H1 (cell line): Measurements from ENCODE around the gene PIK3C2G. TPM values are rescaled to one million over a fixed set of nuclear protein-coding genes. Genes with fewer than 3 reads are reported as not detected.

Source experiments
- CTCF ChIA-PET: fragments of 300-600 bp; sonication (Branson Sonifier 250); formaldehyde crosslinking; loops from one replicate; lab custom pipeline; 2021; ENCODE audit not compliant: partially characterized antibody; lab: Charles Lee
- POLR2A ChIA-PET: fragments of 300-600 bp; sonication (Branson Sonifier 250); formaldehyde crosslinking; loops from one replicate; lab custom pipeline; 2021; ENCODE audit warnings: inconsistent platforms; ENCODE audit not compliant: partially characterized antibody; lab: Charles Lee
- DNase-seq, 2 experiments: peaks; one replicate each; pipeline versions ENCODE4 v3.0.0 to v3.0.0-alpha.2; 2010 to 2022; ENCODE audit warnings: low spot score in 2 of 2, low read depth in 1 of 2, mixed read lengths in 1 of 2
- FAIRE-seq: peaks from 2 replicates; lab custom pipeline; 2011; peaks lifted over from hg19 to GRCh38; lab: Jason Lieb, UNC
- H2AFZ ChIP-seq: 2 replicates; pipeline ENCODE4 v1.8.1; 2012; ENCODE audit warnings: low read length, inconsistent platforms
- H2AK5ac ChIP-seq: 2 replicates; pipeline ENCODE4 v1.6.1; 2013; ENCODE audit warnings: low read depth, low read length
- H2BK120ac ChIP-seq: replicated peaks from 2 replicates; pipeline ENCODE3; 2013; ENCODE audit warnings: low read depth, low read length, inconsistent platforms
- H2BK12ac ChIP-seq: 2 replicates; pipeline ENCODE4 v1.6.1; 2013; ENCODE audit warnings: low read depth, low read length
- H2BK15ac ChIP-seq: 2 replicates; pipeline ENCODE4 v1.6.1; 2013; ENCODE audit warnings: low read length
- H2BK20ac ChIP-seq: 2 replicates; pipeline ENCODE4 v1.6.1; 2013; ENCODE audit warnings: low read length
- H2BK5ac ChIP-seq: 2 replicates; pipeline ENCODE4 v1.6.1; 2013; ENCODE audit warnings: low read depth, low read length
- H3K14ac ChIP-seq: 2 replicates; pipeline ENCODE4 v1.6.1; 2013; ENCODE audit warnings: inconsistent platforms; ENCODE audit not compliant: insufficient read length
- H3K18ac ChIP-seq: 2 replicates; pipeline ENCODE4 v1.6.1; 2013; ENCODE audit warnings: low read length; ENCODE audit errors: extremely low read depth
- H3K23ac ChIP-seq: 2 replicates; pipeline ENCODE4 v1.6.1; 2013; ENCODE audit warnings: inconsistent platforms; ENCODE audit not compliant: insufficient read length
- H3K23me2 ChIP-seq: 2 replicates; pipeline ENCODE4 v1.6.1; 2013; ENCODE audit warnings: low read depth, low read length
- H3K27ac ChIP-seq: 2 replicates; pipeline ENCODE4 v1.6.1; 2011; ENCODE audit warnings: low read depth, low read length, inconsistent platforms
- H3K27me3 ChIP-seq, 4 experiments: replicated peaks in 1 of 4; 1 replicate in 1 of 4; 2 replicates in 3 of 4; pipeline versions ENCODE4 v1.6.1 to v1.8.1; 2011 to 2013; ENCODE audit warnings: low read length in 3 of 4, mild to moderate bottlenecking in 3 of 4, inconsistent platforms in 2 of 4, mixed read lengths in 2 of 4, moderate library complexity in 1 of 4; ENCODE audit not compliant: control insufficient read depth in 3 of 4, insufficient read depth in 3 of 4; ENCODE audit errors: extremely low read depth in 1 of 4
- H3K36me3 ChIP-seq, 4 experiments: 2 replicates each; pipeline versions ENCODE4 v1.6.1 to v1.8.1; 2011 to 2013; ENCODE audit warnings: mild to moderate bottlenecking in 4 of 4, low read length in 3 of 4, moderate library complexity in 2 of 4, control low read depth in 1 of 4, inconsistent platforms in 1 of 4; ENCODE audit not compliant: insufficient read depth in 4 of 4, control insufficient read depth in 2 of 4
- H3K4ac ChIP-seq: replicated peaks from 2 replicates; pipeline ENCODE3; 2013; ENCODE audit warnings: low read length, low read depth, mixed read lengths, inconsistent platforms; ENCODE audit not compliant: insufficient read length
- H3K4me1 ChIP-seq, 4 experiments: replicated peaks in 1 of 4; 1 replicate in 1 of 4; 2 replicates in 3 of 4; pipeline versions ENCODE4 v1.6.1 to v1.8.1; 2011 to 2013; ENCODE audit warnings: low read length in 3 of 4, inconsistent platforms in 2 of 4, mixed read lengths in 1 of 4; ENCODE audit not compliant: insufficient read depth in 4 of 4, control insufficient read depth in 3 of 4
- H3K4me2 ChIP-seq, 2 experiments: 2 replicates each; pipeline versions ENCODE4 v1.6.1 to v1.8.1; 2011 to 2013; ENCODE audit warnings: low read depth in 2 of 2, low read length in 2 of 2, control low read depth in 1 of 2, inconsistent platforms in 1 of 2, mild to moderate bottlenecking in 1 of 2; ENCODE audit not compliant: insufficient read depth in 1 of 2
- H3K4me3 ChIP-seq, 4 experiments: fragments of 200-600, 300-600 bp in 1 of 4; sonication (generic), shearing (Covaris generic), sonication (Bioruptor Twin) in 1 of 4; 2 replicates each; pipeline versions ENCODE4 v1.5.1 to v1.8.1; 2011 to 2016; ENCODE audit warnings: low read length in 4 of 4, low read depth in 3 of 4, control low read depth in 2 of 4, inconsistent platforms in 2 of 4, mild to moderate bottlenecking in 2 of 4, mixed read lengths in 1 of 4, moderate library complexity in 1 of 4; ENCODE audit not compliant: insufficient read depth in 2 of 4; ENCODE audit errors: extremely low read depth in 1 of 4
- H3K56ac ChIP-seq: replicated peaks from 2 replicates; pipeline ENCODE3; 2013; ENCODE audit warnings: low read depth, mild to moderate bottlenecking, mixed read lengths, low read length, inconsistent platforms; ENCODE audit not compliant: insufficient read length
- H3K79me1 ChIP-seq: 2 replicates; pipeline ENCODE4 v1.6.1; 2013; ENCODE audit warnings: low read depth, low read length, control low read depth
- H3K79me2 ChIP-seq, 2 experiments: 2 replicates each; pipeline versions ENCODE4 v1.6.1 to v1.8.1; 2012 to 2013; ENCODE audit warnings: low read length in 2 of 2, mild to moderate bottlenecking in 2 of 2, inconsistent platforms in 1 of 2; ENCODE audit not compliant: insufficient read depth in 2 of 2, control insufficient read depth in 1 of 2
- H3K9ac ChIP-seq, 4 experiments: replicated peaks in 1 of 4; 1 replicate in 1 of 4; 2 replicates in 3 of 4; pipeline versions ENCODE4 v1.6.1 to v1.8.1; 2011 to 2013; ENCODE audit warnings: low read depth in 3 of 4, low read length in 3 of 4, control low read depth in 2 of 4, mild to moderate bottlenecking in 2 of 4, moderate library complexity in 2 of 4, inconsistent platforms in 1 of 4; ENCODE audit errors: extremely low read depth in 1 of 4
- H3K9me3 ChIP-seq, 2 experiments: 2 replicates each; pipeline versions ENCODE4 v1.6.1 to v1.8.1; 2012 to 2013; ENCODE audit warnings: mild to moderate bottlenecking in 2 of 2, moderate library complexity in 2 of 2, control low read depth in 1 of 2, inconsistent platforms in 1 of 2, low read depth in 1 of 2, low read length in 1 of 2, mixed read lengths in 1 of 2; ENCODE audit not compliant: insufficient read depth in 2 of 2
- H4K20me1 ChIP-seq, 2 experiments: replicated peaks in 1 of 2; 2 replicates each; pipeline versions ENCODE3 to v1.8.1; 2011 to 2013; ENCODE audit warnings: inconsistent platforms in 2 of 2, low read length in 2 of 2, mild to moderate bottlenecking in 1 of 2; ENCODE audit not compliant: insufficient read depth in 2 of 2, control insufficient read depth in 1 of 2
- H4K5ac ChIP-seq: 2 replicates; pipeline ENCODE4 v1.6.1; 2013; ENCODE audit warnings: low read length, low read depth, mixed read lengths, inconsistent platforms; ENCODE audit not compliant: insufficient read length
- H4K8ac ChIP-seq: 2 replicates; pipeline ENCODE4 v1.8.0; 2013; ENCODE audit warnings: mild to moderate bottlenecking, moderate library complexity, low read length, inconsistent platforms; ENCODE audit not compliant: insufficient read depth; ENCODE audit errors: extremely low read depth
- H4K91ac ChIP-seq: replicated peaks from 2 replicates; pipeline ENCODE3; 2013; ENCODE audit warnings: low read length, mixed read lengths, inconsistent platforms; ENCODE audit not compliant: insufficient read length
- CHD1 ChIP-seq: IDR thresholded peaks from 2 replicates; pipeline ENCODE4 v1.6.1; 2012; ENCODE audit warnings: low read depth, low read length, improper control_type of control experiment
- RXRA ChIP-seq: IDR thresholded peaks from 2 replicates; pipeline ENCODE4 v1.6.1; 2011; ENCODE audit warnings: low read depth, mild to moderate bottlenecking, low read length, moderate library complexity; ENCODE audit not compliant: insufficient read depth
- SUZ12 ChIP-seq: fragments of 200-600 bp; sonication (generic); IDR thresholded peaks from 2 replicates; pipeline ENCODE4 v1.6.1; 2012; ENCODE audit warnings: mild to moderate bottlenecking, inconsistent platforms, low read length, moderate library complexity, mixed read lengths
- TBP ChIP-seq: IDR thresholded peaks from 2 replicates; pipeline ENCODE4 v1.6.1; 2011; ENCODE audit warnings: low read depth, low read length, improper control_type of control experiment
- WGBS, 2 experiments: shearing (Covaris generic) in 1 of 2; methylation state at CpG; one replicate each; pipeline versions ENCODE4 v1.1.6 to v1.1.7; 2013 to 2015; ENCODE audit warnings: low lambda C conversion rate in 2 of 2, mixed read lengths in 2 of 2, inconsistent platforms in 1 of 2, low coverage in 1 of 2, missing lambda C conversion rate in 1 of 2; ENCODE audit not compliant: insufficient replicate concordance in 2 of 2, insufficient coverage in 1 of 2, insufficient read length in 1 of 2; ENCODE audit errors: extremely low coverage in 1 of 2, missing lambda C conversion rate in 1 of 2; 5-methylcytosine and 5-hydroxymethylcytosine counted together
- polyA plus RNA-seq, 7 experiments: library from polyadenylated mRNA; depleted of rRNA in 3 of 7; stranded (reverse) in 5 of 7; unstranded in 2 of 7; fragments of >200 nt in 5 of 7; fragments of 200-250 nt in 2 of 7; gene quantifications; 1 replicate in 5 of 7; 2 replicates in 1 of 7; 4 replicates in 1 of 7; pipeline versions ENCODE4 v1.2.1 to v1.2.3, GENCODE V29; 2011 to 2013; ENCODE audit warnings: missing spikeins in 2 of 7, mixed read lengths in 2 of 7
- total RNA-seq: library from RNA; stranded (reverse); fragmentation: NEBNext Ultra II Directional; extraction: Animal tissue kit (Norgen Biotek cat#: 25700); gene quantifications from 2 replicates; pipeline ENCODE4 v1.2.1, GENCODE V29; 2021

Gene PIK3C2G
- total and polyA plus RNA-seq, 2 of the 8 experiments (the other 6 are each of a cell fraction or from before 2014, with no cell fraction given), result not detected

DNA sequence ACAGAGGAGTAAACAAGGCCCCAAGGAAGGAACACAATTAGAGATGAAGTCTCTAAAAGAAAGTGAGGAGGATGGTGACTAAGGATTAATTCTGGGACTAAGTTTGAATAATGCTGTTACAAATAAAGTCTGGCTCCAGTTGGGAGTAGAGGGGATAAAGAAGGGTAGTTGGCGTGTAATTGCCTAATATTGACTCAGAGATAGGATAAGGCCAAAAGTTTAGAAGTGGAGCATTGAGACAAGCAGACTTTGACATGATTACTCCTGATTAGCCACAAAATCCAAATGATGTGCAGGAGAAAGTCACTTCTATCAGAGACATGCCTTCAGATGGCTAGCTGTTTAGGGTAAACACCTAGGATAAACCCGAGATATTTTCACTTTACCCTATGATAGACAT, 368.1 kb downstream of the PIK3C2G start:
- Histone ChIP-seq H3K9ac (no peak overlapping the region), H3K79me2 (no peaks in the 10 kb centered on the region), H4K91ac (no peak overlapping the region), H3K4me1 (no peaks in the 10 kb centered on the region), H3K23ac (no peak overlapping the region), H2BK15ac (no peak overlapping the region), H3K27ac (no peak overlapping the region), H4K20me1 (no peaks in the 10 kb centered on the region), H3K23me2 (no peaks in the 10 kb centered on the region), H2BK20ac (no peak overlapping the region), H3K18ac (no peak overlapping the region), H3K27me3 (no peaks in the 10 kb centered on the region), H4K5ac (no peak overlapping the region), H4K8ac (no peak overlapping the region), H3K4me3 (no peak overlapping the region), H3K9me3 (no peaks in the 10 kb centered on the region)
- POLR2A ChIA-PET, result interaction anchor here (0.7 kb wide), 1 partner anchor 9 kb away, joined by 3 read pairs; no protein-coding TSS in a partner anchor
- DNase-seq, result no peak
- TF ChIP-seq SUZ12 (no peak), RXRA (no peak), CHD1 (no peak), TBP (no peak)
- TF ChIP-seq, all 59 proteins: peak for 0
- Histone ChIP-seq H3K56ac (no peak overlapping the region), H2AK5ac (no peak overlapping the region), H2BK5ac (no peak overlapping the region), H3K4me2 (no peak overlapping the region), H3K79me1 (no peaks in the 10 kb centered on the region), H2BK12ac (no peak overlapping the region), H3K4ac (no peak overlapping the region), H3K14ac (no peak overlapping the region), H2AFZ (no peak overlapping the region), H2BK120ac (no peak overlapping the region), H3K36me3 (no peaks in the 10 kb centered on the region)
- FAIRE-seq, result no peak
- WGBS, 2 experiments, result 92% methylated on average over 2 of the region's 2 CpGs; no CpG with 5 or more reads in 1 of the 2 experiments
- CTCF ChIA-PET, result interaction anchor here (1.2 to 1.6 kb wide), 2 partner anchors 9 to 12 kb away, joined by 3 to 7 read pairs; no protein-coding TSS in a partner anchor
